DOHH2 (cell line): Measurements from ENCODE around the gene PLEKHA3.

Source experiments
- H3F3A ChIP-seq: fragments of 200-600 bp; sonication (generic), shearing (Covaris generic); 2 replicates; pipeline ENCODE4 v1.6.0; 2016; ENCODE audit warnings: antibody characterized with exemption, mild to moderate bottlenecking; ENCODE audit not compliant: control insufficient read depth, insufficient read depth
- H3K27ac ChIP-seq: fragments of 200-600 bp; sonication (generic); 2 replicates; pipeline ENCODE4 v1.5.1; 2014; ENCODE audit warnings: low read depth, mild to moderate bottlenecking, low read length, moderate library complexity
- H3K27me3 ChIP-seq: fragments of 200-600 bp; sonication (generic); 2 replicates; pipeline ENCODE4 v1.6.1; 2014; ENCODE audit warnings: mild to moderate bottlenecking, low read length, mixed read lengths; ENCODE audit not compliant: control insufficient read depth
- H3K36me3 ChIP-seq: fragments of 200-600 bp; sonication (generic); 2 replicates; pipeline ENCODE4 v1.6.1; 2014; ENCODE audit warnings: mild to moderate bottlenecking, low read length, moderate library complexity, mixed read lengths; ENCODE audit not compliant: control insufficient read depth
- H3K4me1 ChIP-seq: fragments of 200-600 bp; sonication (generic); 2 replicates; pipeline ENCODE4 v1.6.1; 2014; ENCODE audit warnings: mild to moderate bottlenecking, low read length, mixed read lengths; ENCODE audit not compliant: control insufficient read depth
- H3K4me2 ChIP-seq: fragments of 200-600 bp; sonication (generic); 2 replicates; pipeline ENCODE4 v1.6.0; 2014; ENCODE audit warnings: mild to moderate bottlenecking, low read length, moderate library complexity
- H3K4me3 ChIP-seq: fragments of 200-600 bp; sonication (generic); 2 replicates; pipeline ENCODE4 v1.5.1; 2014; ENCODE audit warnings: mild to moderate bottlenecking, low read length, mixed read lengths
- H3K79me2 ChIP-seq: fragments of 200-600 bp; sonication (generic); 2 replicates; pipeline ENCODE4 v1.6.1; 2014; ENCODE audit warnings: mild to moderate bottlenecking, low read length, mixed read lengths; ENCODE audit not compliant: control insufficient read depth
- H3K9me2 ChIP-seq: fragments of 200-600 bp; sonication (generic); replicated peaks from 2 replicates; pipeline ENCODE4 v1.6.1; 2014; ENCODE audit warnings: mild to moderate bottlenecking, low read length, mixed read lengths; ENCODE audit not compliant: control insufficient read depth
- H3K9me3 ChIP-seq: fragments of 200-600 bp; sonication (generic); 2 replicates; pipeline ENCODE4 v1.6.1; 2014; ENCODE audit warnings: antibody characterized with exemption, low read length, mixed read lengths; ENCODE audit not compliant: control insufficient read depth, insufficient read depth
- H4K20me1 ChIP-seq: fragments of 200-600 bp; sonication (generic); 2 replicates; pipeline ENCODE4 v1.6.0; 2014; ENCODE audit warnings: low read depth, mild to moderate bottlenecking, antibody characterized with exemption, low read length, moderate library complexity; ENCODE audit not compliant: control insufficient read depth, insufficient read depth
- CTCF ChIP-seq: fragments of 200-600 bp; sonication (generic); IDR thresholded peaks from one replicate; pipeline ENCODE4 v1.5.1; 2014; ENCODE audit warnings: antibody characterized with exemption, mild to moderate bottlenecking, low read depth, low read length; ENCODE audit not compliant: poor library complexity, severe bottlenecking
- EZH2phosphoT487 ChIP-seq: fragments of 200-600 bp; sonication (generic); IDR thresholded peaks from 2 replicates; pipeline ENCODE4 v1.6.1; 2017; ENCODE audit warnings: borderline replicate concordance, mild to moderate bottlenecking, antibody characterized with exemption, low read length, moderate library complexity, mixed read lengths

The PLEKHA3 gene

GRCh38 chr2:178473373-178473772 is 6.9 kb upstream of the PLEKHA3 start:
- H3F3A ChIP-seq, result peaks cover 3% of the 10 kb centered on the region
- H3K4me2 ChIP-seq, result no peak overlapping the region
- no peaks in the 10 kb centered on the region for H3K27me3 ChIP-seq
- H3K36me3 ChIP-seq, result peaks cover 18% of the 10 kb centered on the region
- H3K9me2 ChIP-seq, result no peaks in the 10 kb centered on the region
- TF ChIP-seq EZH2phosphoT487 (no peak), CTCF (no peak)
- peaks cover 12% of the 10 kb centered on the region for H3K4me1 ChIP-seq
- no peaks in the 10 kb centered on the region for H4K20me1 ChIP-seq
- H3K79me2 ChIP-seq, result peaks cover 38% of the 10 kb centered on the region
- no peak overlapping the region for H3K4me3 ChIP-seq
- no peak overlapping the region for H3K27ac ChIP-seq
- H3K9me3 ChIP-seq, result no peaks in the 10 kb centered on the region

GRCh38 chr2:178473931-178474330 is 6.3 kb upstream of the PLEKHA3 start:
- peaks cover 38% of the 10 kb centered on the region for H3K79me2 ChIP-seq
- H3K9me3 ChIP-seq, result no peaks in the 10 kb centered on the region
- no peak overlapping the region for H3K4me2 ChIP-seq
- no peak for TF ChIP-seq EZH2phosphoT487
- TF ChIP-seq CTCF, result no peak
- no peak overlapping the region for H3K4me3 ChIP-seq
- peaks cover 14% of the 10 kb centered on the region for H3K4me1 ChIP-seq
- H3K27ac ChIP-seq, result no peak overlapping the region
- no peaks in the 10 kb centered on the region for H3K9me2 ChIP-seq
- H3K36me3 ChIP-seq, result peaks cover 18% of the 10 kb centered on the region
- no peaks in the 10 kb centered on the region for H3K27me3 ChIP-seq
- H3F3A ChIP-seq, result peaks cover 6% of the 10 kb centered on the region
- H4K20me1 ChIP-seq, result no peaks in the 10 kb centered on the region

- Histone ChIP-seq H3K36me3 (peaks cover 12% of the 10 kb centered on the region), H4K20me1 (no peaks in the 10 kb centered on the region), H3K9me3 (no peaks in the 10 kb centered on the region), H3K79me2 (peaks cover 38% of the 10 kb centered on the region), H3K4me3 (no peak overlapping the region), H3K4me2 (no peak overlapping the region), H3K9me2 (no peaks in the 10 kb centered on the region), H3K27me3 (no peaks in the 10 kb centered on the region), H3F3A (peaks cover 12% of the 10 kb centered on the region), H3K27ac (no peak overlapping the region), H3K4me1 (peaks cover 20% of the 10 kb centered on the region)
- TF ChIP-seq CTCF (no peak), EZH2phosphoT487 (no peak)
Observed at GRCh38 chr2:178474560-178474959, 5.7 kb upstream of the PLEKHA3 start.
